ENCODE measurements around the gene CAMK2N2.

DNA sequence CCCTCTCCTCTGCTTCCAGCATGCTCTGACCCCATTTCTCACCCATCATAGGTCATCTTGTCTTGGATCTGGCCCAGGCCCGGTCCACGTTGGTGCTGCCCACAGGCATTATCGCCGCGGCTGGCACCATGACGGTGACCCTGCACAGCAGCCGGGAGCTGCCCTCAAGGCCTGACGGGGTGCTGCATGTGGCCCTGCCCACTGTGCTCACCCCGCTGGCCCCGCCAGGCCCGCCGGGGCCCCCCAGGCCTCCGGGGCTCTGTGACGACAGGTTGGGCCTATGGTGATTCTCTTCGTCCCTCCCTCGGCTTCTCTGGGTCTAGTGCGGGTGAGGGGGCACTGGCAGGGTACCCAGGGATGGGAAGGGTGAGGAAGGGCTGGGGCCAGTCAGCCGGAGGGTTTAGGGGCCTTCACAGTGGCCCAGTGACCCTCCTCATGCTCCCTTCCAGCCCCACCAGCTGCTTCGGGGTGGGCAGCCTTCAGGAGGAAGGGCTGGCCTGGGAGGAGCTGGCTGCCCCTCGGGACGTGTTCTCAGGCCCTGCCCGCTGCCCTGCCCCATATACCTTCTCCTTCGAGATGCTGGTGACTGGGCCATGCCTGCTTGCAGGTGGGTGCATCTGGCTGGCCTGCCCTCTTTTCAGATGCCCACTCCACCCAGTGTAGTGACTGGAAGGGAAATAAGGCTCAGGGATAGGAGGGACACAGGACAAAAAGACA lies 28.1 kb downstream of the CAMK2N2 start:
- TF ChIP-seq, protein P1, sequence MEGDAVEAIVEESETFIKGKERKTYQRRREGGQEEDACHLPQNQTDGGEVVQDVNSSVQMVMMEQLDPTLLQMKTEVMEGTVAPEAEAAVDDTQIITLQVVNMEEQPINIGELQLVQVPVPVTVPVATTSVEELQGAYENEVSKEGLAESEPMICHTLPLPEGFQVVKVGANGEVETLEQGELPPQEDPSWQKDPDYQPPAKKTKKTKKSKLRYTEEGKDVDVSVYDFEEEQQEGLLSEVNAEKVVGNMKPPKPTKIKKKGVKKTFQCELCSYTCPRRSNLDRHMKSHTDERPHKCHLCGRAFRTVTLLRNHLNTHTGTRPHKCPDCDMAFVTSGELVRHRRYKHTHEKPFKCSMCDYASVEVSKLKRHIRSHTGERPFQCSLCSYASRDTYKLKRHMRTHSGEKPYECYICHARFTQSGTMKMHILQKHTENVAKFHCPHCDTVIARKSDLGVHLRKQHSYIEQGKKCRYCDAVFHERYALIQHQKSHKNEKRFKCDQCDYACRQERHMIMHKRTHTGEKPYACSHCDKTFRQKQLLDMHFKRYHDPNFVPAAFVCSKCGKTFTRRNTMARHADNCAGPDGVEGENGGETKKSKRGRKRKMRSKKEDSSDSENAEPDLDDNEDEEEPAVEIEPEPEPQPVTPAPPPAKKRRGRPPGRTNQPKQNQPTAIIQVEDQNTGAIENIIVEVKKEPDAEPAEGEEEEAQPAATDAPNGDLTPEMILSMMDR (conservative IDR thresholded peaks at IDR 0.05 in 1 of 2, IDR thresholded peaks at IDR 0.05 in 1 of 2; ENCODE audit: extremely low read depth in 1 of 2, insufficient read depth in 1 of 2, low read depth in 1 of 2, low read length in 2 of 2), result no peak
- TF ChIP-seq EZH2 (IDR thresholded peaks at IDR 0.05; ENCODE audit: borderline replicate concordance, low read length), result no peak
